ENCODE results near the gene POLRMT. TPM values are rescaled to one million over a fixed set of nuclear protein-coding genes. Genes with fewer than 3 reads are reported as not detected.

The POLRMT gene
- polyA plus RNA-seq, 1 of the 3 experiments (the other 2 are of a cell fraction) = 38.2 TPM

DNA sequence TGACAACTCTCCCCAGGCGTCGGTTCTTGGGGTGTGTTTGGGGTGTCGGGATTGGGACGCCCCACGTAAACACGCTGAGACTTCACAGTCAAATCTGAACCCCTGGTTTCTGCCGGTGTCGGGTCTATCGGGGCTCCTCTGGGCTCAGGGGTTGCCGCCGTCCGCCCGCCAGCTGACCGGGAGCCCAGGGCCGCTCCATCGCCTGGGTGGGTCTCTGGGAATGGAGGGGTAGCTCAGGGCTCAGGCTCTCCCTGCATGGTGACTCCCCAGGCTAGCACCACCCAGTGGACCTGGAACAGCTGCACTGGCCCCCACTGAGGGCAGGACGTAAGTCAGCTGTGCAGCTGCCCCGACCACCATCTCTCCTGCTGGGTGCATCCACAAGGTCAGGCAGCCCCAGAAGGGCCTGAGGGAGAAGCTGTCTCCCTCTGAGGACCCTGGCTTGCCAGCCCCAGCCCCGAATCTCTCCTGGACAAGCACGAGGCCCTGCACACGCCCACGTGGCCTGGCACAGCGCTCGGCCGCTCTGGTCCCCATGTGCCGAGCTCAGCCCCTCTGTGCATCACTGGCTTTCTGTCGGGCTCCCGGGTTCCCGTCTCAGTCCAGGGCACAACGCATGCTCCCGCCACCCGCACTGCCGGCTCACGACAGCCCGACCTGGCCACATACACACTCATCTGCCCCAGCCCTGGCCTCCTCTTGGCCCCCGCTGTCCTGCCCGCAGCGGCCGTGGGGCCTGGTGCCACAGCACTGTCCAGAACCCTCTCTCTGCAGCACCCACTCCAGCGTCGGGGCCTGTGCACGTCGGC, 23.6 kb upstream of the POLRMT start:
- Histone ChIP-seq H3K27me3 (ENCODE audit: insufficient read depth) (no peaks in the 10 kb centered on the region), H3K4me2 (no peak overlapping the region), H4K20me1 (ENCODE audit: insufficient read depth) (peaks cover 99% of the 10 kb centered on the region), H3K36me3 (replicated peaks in 1 of 2; ENCODE audit: control insufficient read depth in 1 of 2, insufficient read depth in 2 of 2, low read length in 1 of 2) (peaks cover 0 to 21% of the 10 kb centered on the region in 2 experiments), H3K4me3 (ENCODE audit: low read depth in 2 of 2, low read length in 1 of 2) (no peak overlapping the region), H2AFZ (ENCODE audit: low read depth) (no peak overlapping the region), H3K27ac (ENCODE audit: low read depth in 2 of 2, low read length in 1 of 2) (no peak overlapping the region), H3K9me2 (no peaks in the 10 kb centered on the region), H3K79me2 (ENCODE audit: insufficient read depth) (peaks cover 100% of the 10 kb centered on the region), H3F3A (replicated peaks; ENCODE audit: insufficient read depth) (no peaks in the 10 kb centered on the region), H3K9me3 (no peaks in the 10 kb centered on the region), H3K9ac (no peak overlapping the region), H3K4me1 (ENCODE audit: control insufficient read depth in 1 of 2, insufficient read depth in 2 of 2, low read depth in 1 of 2, low read length in 1 of 2) (peaks cover 7 to 22% of the 10 kb centered on the region in 2 experiments; a peak in 2 of 4 replicates)
- POLR2A ChIA-PET = no interaction called here
- TF ChIP-seq GATA2 (CRISPR knock-in tag; IDR thresholded peaks at IDR 0.05) (no peak), YY1 (IDR thresholded peaks at IDR 0.05; ENCODE audit: low read depth) (no peak), JUND (IDR thresholded peaks at IDR 0.05) (no peak), GABPA (IDR thresholded peaks at IDR 0.05; ENCODE audit: low read depth) (no peak), FOSL2 (IDR thresholded peaks at IDR 0.05; ENCODE audit: borderline replicate concordance, low read depth) (no peak), ELF1 (IDR thresholded peaks at IDR 0.05) (no peak), EP300 (IDR thresholded peaks at IDR 0.05; ENCODE audit: borderline replicate concordance in 1 of 2, low read depth in 1 of 2, low read length in 1 of 2) (no peak), EZH2phosphoT487 (IDR thresholded peaks at IDR 0.05; ENCODE audit: borderline replicate concordance, low read depth) (no peak), NRF1 (IDR thresholded peaks at IDR 0.05; ENCODE audit: low read depth, low read length) (no peak), TAF1 (IDR thresholded peaks at IDR 0.05; ENCODE audit: borderline replicate concordance, low read depth, low read length) (no peak), SMC3 (IDR thresholded peaks at IDR 0.05; ENCODE audit: low read depth, low read length) (no peak), TEAD4 (IDR thresholded peaks at IDR 0.05; ENCODE audit: borderline replicate concordance, insufficient read depth) (no peak), FOXJ3 (CRISPR knock-in tag; IDR thresholded peaks at IDR 0.05) (no peak), SIN3A (IDR thresholded peaks at IDR 0.05; ENCODE audit: borderline replicate concordance, low read depth, low read length) (no peak)
- TF ChIP-seq, protein P1, sequence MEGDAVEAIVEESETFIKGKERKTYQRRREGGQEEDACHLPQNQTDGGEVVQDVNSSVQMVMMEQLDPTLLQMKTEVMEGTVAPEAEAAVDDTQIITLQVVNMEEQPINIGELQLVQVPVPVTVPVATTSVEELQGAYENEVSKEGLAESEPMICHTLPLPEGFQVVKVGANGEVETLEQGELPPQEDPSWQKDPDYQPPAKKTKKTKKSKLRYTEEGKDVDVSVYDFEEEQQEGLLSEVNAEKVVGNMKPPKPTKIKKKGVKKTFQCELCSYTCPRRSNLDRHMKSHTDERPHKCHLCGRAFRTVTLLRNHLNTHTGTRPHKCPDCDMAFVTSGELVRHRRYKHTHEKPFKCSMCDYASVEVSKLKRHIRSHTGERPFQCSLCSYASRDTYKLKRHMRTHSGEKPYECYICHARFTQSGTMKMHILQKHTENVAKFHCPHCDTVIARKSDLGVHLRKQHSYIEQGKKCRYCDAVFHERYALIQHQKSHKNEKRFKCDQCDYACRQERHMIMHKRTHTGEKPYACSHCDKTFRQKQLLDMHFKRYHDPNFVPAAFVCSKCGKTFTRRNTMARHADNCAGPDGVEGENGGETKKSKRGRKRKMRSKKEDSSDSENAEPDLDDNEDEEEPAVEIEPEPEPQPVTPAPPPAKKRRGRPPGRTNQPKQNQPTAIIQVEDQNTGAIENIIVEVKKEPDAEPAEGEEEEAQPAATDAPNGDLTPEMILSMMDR (IDR thresholded peaks at IDR 0.05) = no peak
- TF ChIP-seq, protein P2, sequence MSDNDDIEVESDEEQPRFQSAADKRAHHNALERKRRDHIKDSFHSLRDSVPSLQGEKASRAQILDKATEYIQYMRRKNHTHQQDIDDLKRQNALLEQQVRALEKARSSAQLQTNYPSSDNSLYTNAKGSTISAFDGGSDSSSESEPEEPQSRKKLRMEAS (IDR thresholded peaks at IDR 0.05; ENCODE audit: low read depth) = no peak
- TF ChIP-seq, protein P3, sequence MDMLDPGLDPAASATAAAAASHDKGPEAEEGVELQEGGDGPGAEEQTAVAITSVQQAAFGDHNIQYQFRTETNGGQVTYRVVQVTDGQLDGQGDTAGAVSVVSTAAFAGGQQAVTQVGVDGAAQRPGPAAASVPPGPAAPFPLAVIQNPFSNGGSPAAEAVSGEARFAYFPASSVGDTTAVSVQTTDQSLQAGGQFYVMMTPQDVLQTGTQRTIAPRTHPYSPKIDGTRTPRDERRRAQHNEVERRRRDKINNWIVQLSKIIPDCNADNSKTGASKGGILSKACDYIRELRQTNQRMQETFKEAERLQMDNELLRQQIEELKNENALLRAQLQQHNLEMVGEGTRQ (IDR thresholded peaks at IDR 0.05; ENCODE audit: borderline replicate concordance, low read depth, low read length) = no peak
- no peak for DNase-seq
- WGBS (ENCODE audit: low lambda C conversion rate) = 96% methylated on average over 15 of the region's 43 CpGs
- CTCF ChIA-PET = interaction anchor here (0.6 to 2.4 kb wide), 4 partner anchors 19 to 77 kb away, joined by 3 to 6 read pairs (median 4); no protein-coding TSS in a partner anchor

All from SK-N-SH (cell line).